D721Med (cell line): ENCODE data around the gene PAQR9.

Experiments
- DNase-seq: peaks from one replicate; pipeline ENCODE4 v3.0.0; 2011; ENCODE audit warnings: low spot score; ENCODE audit not compliant: insufficient read length
- FAIRE-seq: peaks from 2 replicates; lab custom pipeline; 2011; peaks lifted over from hg19 to GRCh38; lab: Jason Lieb, UNC
- CTCF ChIP-seq: IDR thresholded peaks from 2 replicates; pipeline ENCODE4 v1.5.1; 2012; ENCODE audit warnings: mild to moderate bottlenecking, control low read depth; ENCODE audit not compliant: insufficient read depth; ENCODE audit errors: missing control alignments

The PAQR9 gene

GRCh38 chr3:142972092-142972753, 8.7 kb upstream of the PAQR9 start:
- no peak for FAIRE-seq
- no peak for TF ChIP-seq CTCF
- no peak for DNase-seq

- DNase-seq (no peak), FAIRE-seq (no peak)
- no peak for TF ChIP-seq CTCF
Observed at GRCh38 chr3:142971431-142971830, 8.0 kb upstream of the PAQR9 start.

GRCh38 chr3:142968319-142969025, 5.0 kb upstream of the PAQR9 start:
- DNase-seq (no peak), FAIRE-seq (no peak)
- no peak for TF ChIP-seq CTCF

GRCh38 chr3:142966808-142967207, 3.3 kb upstream of the PAQR9 start:
- DNase-seq (no peak), FAIRE-seq (no peak)
- TF ChIP-seq CTCF: no peak

GRCh38 chr3:142965581-142965980, 2.1 kb upstream of the PAQR9 start:
- FAIRE-seq (no peak), DNase-seq (no peak)
- TF ChIP-seq CTCF: no peak

GRCh38 chr3:142963234-142963515, 299 bp downstream of the PAQR9 start:
- TF ChIP-seq CTCF: no peak
- no peak for FAIRE-seq
- no peak for DNase-seq

GRCh38 chr3:142962520-142963233, 797 bp downstream of the PAQR9 start:
- no peak for FAIRE-seq
- DNase-seq: no peak
- no peak for TF ChIP-seq CTCF
